T-helper 1 cell (primary cell): ENCODE measurements around the gene CENPW.

Source experiments
- DNase-seq, 5 donors: peaks; one replicate each; pipeline ENCODE4 v3.0.0-alpha.2; 2012 to 2020

CENPW gene

GRCh38 chr6:126374372-126374771 lies 34.5 kb downstream of the CENPW start:
- DNase-seq: no peak

GRCh38 chr6:126376682-126377081 lies 36.8 kb downstream of the CENPW start:
- no peak for DNase-seq

- no peak for DNase-seq
These were observed 37.8 kb downstream of the CENPW start for GRCh38 chr6:126377594-126378153.

GRCh38 chr6:126380072-126380583 lies 40.2 kb downstream of the CENPW start:
- no peak for DNase-seq

- no peak for DNase-seq
These were observed 41.6 kb downstream of the CENPW start for GRCh38 chr6:126381498-126381897.

- no peak for DNase-seq
These were observed 43.3 kb downstream of the CENPW start for GRCh38 chr6:126383203-126383602.

- no peak for DNase-seq
These were observed 45.6 kb downstream of the CENPW start for GRCh38 chr6:126385536-126385935.

GRCh38 chr6:126388104-126388598 lies 48.2 kb downstream of the CENPW start:
- no peak for DNase-seq

- no peak for DNase-seq
These were observed 56.2 kb downstream of the CENPW start for GRCh38 chr6:126396131-126396530.
